Measurements from ENCODE around the gene PDCL2. TPM values are rescaled to one million over a fixed set of nuclear protein-coding genes. Genes with fewer than 3 reads are reported as not detected.

The PDCL2 gene
- polyA plus RNA-seq, 1 experiment: not detected

DNA sequence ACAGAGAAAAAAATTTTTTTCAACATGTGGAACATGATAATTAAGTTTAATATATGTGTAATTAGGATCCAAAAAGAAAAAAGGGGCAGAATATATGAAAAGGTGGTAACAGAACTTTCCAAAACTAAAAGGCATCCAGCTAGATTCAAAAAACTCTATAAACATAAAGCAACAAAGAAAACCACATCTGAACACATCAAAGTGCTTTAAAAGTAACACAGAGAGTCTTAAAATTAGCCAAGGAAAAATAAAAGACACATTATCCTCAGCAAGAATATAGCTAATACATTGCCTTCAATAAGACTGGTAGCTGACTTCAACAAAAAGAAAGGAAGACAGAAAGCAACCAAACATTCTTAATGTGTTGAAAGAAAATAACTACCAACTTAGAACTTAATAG, 53.5 kb downstream of the PDCL2 start:
- TF ChIP-seq, protein P1, sequence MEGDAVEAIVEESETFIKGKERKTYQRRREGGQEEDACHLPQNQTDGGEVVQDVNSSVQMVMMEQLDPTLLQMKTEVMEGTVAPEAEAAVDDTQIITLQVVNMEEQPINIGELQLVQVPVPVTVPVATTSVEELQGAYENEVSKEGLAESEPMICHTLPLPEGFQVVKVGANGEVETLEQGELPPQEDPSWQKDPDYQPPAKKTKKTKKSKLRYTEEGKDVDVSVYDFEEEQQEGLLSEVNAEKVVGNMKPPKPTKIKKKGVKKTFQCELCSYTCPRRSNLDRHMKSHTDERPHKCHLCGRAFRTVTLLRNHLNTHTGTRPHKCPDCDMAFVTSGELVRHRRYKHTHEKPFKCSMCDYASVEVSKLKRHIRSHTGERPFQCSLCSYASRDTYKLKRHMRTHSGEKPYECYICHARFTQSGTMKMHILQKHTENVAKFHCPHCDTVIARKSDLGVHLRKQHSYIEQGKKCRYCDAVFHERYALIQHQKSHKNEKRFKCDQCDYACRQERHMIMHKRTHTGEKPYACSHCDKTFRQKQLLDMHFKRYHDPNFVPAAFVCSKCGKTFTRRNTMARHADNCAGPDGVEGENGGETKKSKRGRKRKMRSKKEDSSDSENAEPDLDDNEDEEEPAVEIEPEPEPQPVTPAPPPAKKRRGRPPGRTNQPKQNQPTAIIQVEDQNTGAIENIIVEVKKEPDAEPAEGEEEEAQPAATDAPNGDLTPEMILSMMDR (IDR thresholded peaks at IDR 0.05; ENCODE audit: low read depth, low read length): no peak
- POLR2A ChIA-PET: no interaction called here
- DNase-seq (ENCODE audit: low read depth, low spot score): no peak
- no peaks in the 10 kb centered on the region for H3K27me3 ChIP-seq (ENCODE audit: control insufficient read depth, insufficient read depth, low read length)
- no peak overlapping the region for H3K4me3 ChIP-seq (ENCODE audit: low read depth, low read length)
- H3K9me3 ChIP-seq (ENCODE audit: control insufficient read depth, insufficient read depth, low read length): peaks cover under 1% of the 10 kb centered on the region; the same call in 1 of the 2 replicates
- CTCF ChIA-PET: interaction anchor here (0.7 to 0.8 kb wide), 2 partner anchors 11 to 130 kb away, joined by 4 read pairs; no protein-coding TSS in a partner anchor
- no peak overlapping the region for H3K27ac ChIP-seq (ENCODE audit: low read depth, low read length)

DNA sequence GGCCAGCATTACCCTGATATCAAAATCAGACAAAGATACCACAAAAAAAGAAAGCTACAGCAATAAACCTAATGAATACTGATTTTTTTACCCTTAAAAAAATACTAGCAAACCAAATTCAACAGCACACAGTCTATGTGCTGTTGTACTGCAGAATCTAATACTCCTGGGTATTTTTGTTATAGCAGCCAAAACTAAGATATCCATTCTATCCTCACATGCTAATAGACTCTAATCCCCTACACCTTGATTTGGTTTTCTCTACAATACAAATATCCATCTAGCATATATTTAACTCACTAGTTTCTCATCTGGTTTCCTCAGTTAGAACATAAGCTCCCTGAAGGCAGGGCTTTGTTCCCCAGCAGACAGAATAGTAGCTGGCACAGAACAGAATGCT, 57.7 kb downstream of the PDCL2 start:
- CTCF ChIA-PET: no interaction called here
- TF ChIP-seq, protein P1 (IDR thresholded peaks at IDR 0.05; ENCODE audit: low read depth, low read length): no peak

DNA sequence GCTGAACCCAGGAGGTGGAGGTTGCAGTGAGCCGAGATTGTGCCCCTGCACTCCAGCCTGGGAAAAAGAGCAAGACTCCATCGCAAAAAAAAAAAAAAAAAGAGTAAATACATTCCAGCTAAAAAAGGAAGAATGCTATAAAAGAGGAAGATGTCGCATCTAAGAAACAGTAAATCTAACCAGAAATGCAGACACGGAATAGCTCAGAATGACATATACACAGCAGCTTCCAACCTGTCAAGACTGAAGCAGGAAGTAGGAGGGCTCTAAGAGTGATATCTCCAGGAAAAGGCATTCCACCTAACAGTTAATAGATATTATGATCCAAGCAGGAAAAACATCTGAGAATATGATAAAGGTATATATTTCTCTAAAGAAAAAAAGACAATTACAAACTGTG, 61.4 kb downstream of the PDCL2 start:
- ChIA-PET POLR2A (no interaction called here), CTCF (interaction anchor here (0.6 to 1.2 kb wide), 2 partner anchors 16 to 1351 kb away, joined by 3 to 4 read pairs; no protein-coding TSS in a partner anchor)
- Histone ChIP-seq H3K27me3 (ENCODE audit: control insufficient read depth, insufficient read depth, low read length) (no peaks in the 10 kb centered on the region), H3K9me3 (ENCODE audit: control insufficient read depth, insufficient read depth, low read length) (peaks cover 11% of the 10 kb centered on the region; the same call in 1 of the 2 replicates), H3K4me3 (ENCODE audit: low read depth, low read length) (no peak overlapping the region), H3K27ac (ENCODE audit: low read depth, low read length) (no peak overlapping the region)
- TF ChIP-seq, protein P1 (IDR thresholded peaks at IDR 0.05; ENCODE audit: low read depth, low read length): no peak
- DNase-seq (ENCODE audit: low read depth, low spot score): no peak

More for the DNA sequence above, 57.7 kb downstream of the PDCL2 start:
- Histone ChIP-seq H3K9me3 (ENCODE audit: control insufficient read depth, insufficient read depth, low read length) (peaks cover 11% of the 10 kb centered on the region; the same call in 1 of the 2 replicates), H3K4me3 (ENCODE audit: low read depth, low read length) (no peak overlapping the region), H3K27me3 (ENCODE audit: control insufficient read depth, insufficient read depth, low read length) (no peaks in the 10 kb centered on the region), H3K27ac (ENCODE audit: low read depth, low read length) (no peak overlapping the region)
- no peak for DNase-seq (ENCODE audit: low read depth, low spot score)
- POLR2A ChIA-PET: no interaction called here

DNA sequence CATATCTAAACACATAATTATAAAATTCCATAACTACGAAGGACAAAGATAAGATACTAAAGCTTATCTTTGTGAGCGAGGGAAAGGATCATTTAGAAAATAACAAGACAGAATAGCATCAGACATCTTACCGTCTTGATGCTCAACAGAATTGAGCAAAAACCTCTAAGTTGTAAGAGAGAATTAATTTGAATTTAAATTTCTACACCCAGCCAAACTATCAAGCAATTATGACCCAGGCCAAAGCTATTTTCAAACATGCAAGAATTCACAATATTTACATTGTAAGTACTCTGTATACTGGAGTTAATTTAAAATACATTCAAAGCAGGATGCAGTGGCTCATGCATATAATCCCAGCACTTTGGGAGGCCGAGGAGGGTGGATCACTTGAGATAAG, 61.9 kb downstream of the PDCL2 start:
- ChIA-PET POLR2A (no interaction called here), CTCF (interaction anchor here (1.2 kb wide), 1 partner anchor 12 kb away, joined by 3 read pairs; no protein-coding TSS in a partner anchor)
- H3K4me3 ChIP-seq (ENCODE audit: low read depth, low read length): no peak overlapping the region
- H3K27me3 ChIP-seq (ENCODE audit: control insufficient read depth, insufficient read depth, low read length): no peaks in the 10 kb centered on the region
- no peak for DNase-seq (ENCODE audit: low read depth, low spot score)
- TF ChIP-seq, protein P1 (IDR thresholded peaks at IDR 0.05; ENCODE audit: low read depth, low read length): no peak
- peaks cover 11% of the 10 kb centered on the region; the same call in 1 of the 2 replicates for H3K9me3 ChIP-seq (ENCODE audit: control insufficient read depth, insufficient read depth, low read length)
- no peak overlapping the region for H3K27ac ChIP-seq (ENCODE audit: low read depth, low read length)

GRCh38 chr4:55528491-55528890, 63.6 kb downstream of the PDCL2 start:
- no peak overlapping the region for H3K27ac ChIP-seq (ENCODE audit: low read depth, low read length)
- CTCF ChIA-PET: no interaction called here
- DNase-seq (ENCODE audit: low read depth, low spot score): no peak
- H3K27me3 ChIP-seq (ENCODE audit: control insufficient read depth, insufficient read depth, low read length): no peaks in the 10 kb centered on the region
- TF ChIP-seq, protein P1 (IDR thresholded peaks at IDR 0.05; ENCODE audit: low read depth, low read length): no peak
- POLR2A ChIA-PET: no interaction called here
- H3K9me3 ChIP-seq (ENCODE audit: control insufficient read depth, insufficient read depth, low read length): peaks cover 11% of the 10 kb centered on the region; the same call in 1 of the 2 replicates
- H3K4me3 ChIP-seq (ENCODE audit: low read depth, low read length): no peak overlapping the region
